Measurements from ENCODE around the gene ABCA7. TPM values are rescaled to one million over a fixed set of nuclear protein-coding genes. Genes with fewer than 3 reads are reported as not detected.

The ABCA7 gene
- total and polyA plus RNA-seq, 4 experiments from 2014 or later = 10.7 to 319 (median 162) TPM

DNA sequence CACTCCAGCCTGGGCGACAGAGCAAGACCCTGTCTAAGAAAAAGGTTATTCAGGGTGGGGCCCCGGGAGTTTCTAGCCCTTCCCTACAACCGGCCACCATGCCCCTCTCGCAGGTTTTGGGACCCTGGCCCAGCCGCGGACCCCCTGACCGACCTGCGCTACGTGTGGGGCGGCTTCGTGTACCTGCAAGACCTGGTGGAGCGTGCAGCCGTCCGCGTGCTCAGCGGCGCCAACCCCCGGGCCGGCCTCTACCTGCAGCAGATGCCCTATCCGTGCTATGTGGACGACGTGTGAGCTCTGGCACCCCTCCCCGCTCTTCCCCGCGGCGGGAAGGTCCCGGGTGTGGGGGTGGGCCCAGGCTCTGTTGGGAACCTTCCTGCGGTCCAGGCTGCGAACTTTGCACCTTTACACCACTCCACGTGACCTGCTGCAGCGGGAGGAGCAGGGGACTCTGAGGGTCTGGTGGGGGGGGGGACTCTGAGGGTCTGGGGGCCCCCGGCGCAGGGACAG lies 6.3 kb downstream of the ABCA7 start:
- DNase-seq = no peak
- Histone ChIP-seq H3K4me1 (ENCODE audit: insufficient read depth, low read length) (peaks cover 9% of the 10 kb centered on the region), H3K9me3 (ENCODE audit: control insufficient read depth in 1 of 2, low read length in 2 of 2) (no peaks in the 10 kb centered on the region), H3K27me3 (ENCODE audit: insufficient read depth, low read length) (no peaks in the 10 kb centered on the region), H3K36me3 (ENCODE audit: insufficient read depth, low read length) (peaks cover 24% of the 10 kb centered on the region), H3K4me3 (ENCODE audit: low read length in 2 of 2) (no peak overlapping the region), H3K27ac (ENCODE audit: low read depth, low read length) (no peak overlapping the region)
- Mint-ChIP-seq H3K4me1 (peaks cover 3 to 21% (median 8%) of the 10 kb centered on the region in 4 donors), H3K36me3 (peaks cover 4 to 14% of the 10 kb centered on the region in 2 donors), H3K27me3 (no peaks in the 10 kb centered on the region), H3K4me3 (peak overlapping the region in 1 of 8 donors; percentile 4), H3K27ac (no peak overlapping the region), H3K9me3 (no peaks in the 10 kb centered on the region)
- ChIA-PET CTCF (ENCODE audit: partially characterized antibody) (no interaction called here), POLR2A (ENCODE audit: partially characterized antibody) (interaction anchor here (0.6 to 57.1 kb wide), 6 partner anchors 9 to 40 kb away, joined by 3 to 3893 read pairs (median 4); partner anchors contain the start of genes ARHGAP45, GPX4 and POLR2E)
- intact Hi-C loops (cut with micrococcal nuclease) = no loop called here

DNA sequence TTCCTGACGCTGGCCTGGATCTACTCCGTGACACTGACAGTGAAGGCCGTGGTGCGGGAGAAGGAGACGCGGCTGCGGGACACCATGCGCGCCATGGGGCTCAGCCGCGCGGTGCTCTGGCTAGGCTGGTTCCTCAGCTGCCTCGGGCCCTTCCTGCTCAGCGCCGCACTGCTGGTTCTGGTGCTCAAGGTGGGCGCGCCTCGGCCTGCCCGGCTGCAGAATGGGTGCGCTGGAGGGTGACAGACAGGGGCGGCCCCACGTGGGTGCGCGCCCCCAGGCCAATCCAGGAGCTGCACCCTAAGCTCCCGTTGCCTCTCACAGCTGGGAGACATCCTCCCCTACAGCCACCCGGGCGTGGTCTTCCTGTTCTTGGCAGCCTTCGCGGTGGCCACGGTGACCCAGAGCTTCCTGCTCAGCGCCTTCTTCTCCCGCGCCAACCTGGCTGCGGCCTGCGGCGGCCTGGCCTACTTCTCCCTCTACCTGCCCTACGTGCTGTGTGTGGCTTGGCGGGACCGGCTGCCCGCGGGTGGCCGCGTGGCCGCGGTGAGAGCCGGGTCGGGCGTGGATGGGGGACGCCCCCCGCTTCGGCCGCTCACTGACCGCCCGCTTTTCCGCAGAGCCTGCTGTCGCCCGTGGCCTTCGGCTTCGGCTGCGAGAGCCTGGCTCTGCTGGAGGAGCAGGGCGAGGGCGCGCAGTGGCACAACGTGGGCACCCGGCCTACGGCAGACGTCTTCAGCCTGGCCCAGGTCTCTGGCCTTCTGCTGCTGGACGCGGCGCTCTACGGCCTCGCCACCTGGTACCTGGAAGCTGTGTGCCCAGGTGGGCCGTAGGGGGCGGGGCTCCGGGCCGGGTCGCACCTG lies 7.2 kb downstream of the ABCA7 start:
- no peak overlapping the region for H3K27ac Mint-ChIP-seq
- intact Hi-C loops (cut with micrococcal nuclease) = no loop called here
- POLR2A ChIA-PET (ENCODE audit: partially characterized antibody) = interaction anchor here (0.8 to 57.1 kb wide), 7 partner anchors 9 to 39 kb away, joined by 3 to 3893 read pairs (median 8); partner anchors contain the start of genes ABCA7, ARHGAP45, GPX4 and POLR2E
- H3K36me3 Mint-ChIP-seq = peaks cover 7 to 15% of the 10 kb centered on the region in 2 donors
- no peaks in the 10 kb centered on the region for H3K9me3 Mint-ChIP-seq
- no peaks in the 10 kb centered on the region for H3K27me3 ChIP-seq (ENCODE audit: insufficient read depth, low read length)
- H3K27ac ChIP-seq (ENCODE audit: low read depth, low read length) = no peak overlapping the region
- peaks cover 5 to 22% (median 6%) of the 10 kb centered on the region in 4 donors for H3K4me1 Mint-ChIP-seq
- peaks cover 24% of the 10 kb centered on the region for H3K36me3 ChIP-seq (ENCODE audit: insufficient read depth, low read length)
- peak in 3 of 5 donors; percentile 29 to 61 (median 60) for DNase-seq
- CTCF ChIA-PET (ENCODE audit: partially characterized antibody) = interaction anchor here (1.2 kb wide), 1 partner anchor 20 kb away, joined by 3 read pairs; the partner anchor contains the start of gene ARHGAP45
- no peak overlapping the region for H3K4me3 ChIP-seq (ENCODE audit: low read length in 2 of 2)
- no peaks in the 10 kb centered on the region for H3K9me3 ChIP-seq (ENCODE audit: control insufficient read depth in 1 of 2, low read length in 2 of 2)
- H3K4me3 Mint-ChIP-seq = no peak overlapping the region
- H3K27me3 Mint-ChIP-seq = no peaks in the 10 kb centered on the region
- peaks cover under 1% of the 10 kb centered on the region for H3K4me1 ChIP-seq (ENCODE audit: insufficient read depth, low read length)

DNA sequence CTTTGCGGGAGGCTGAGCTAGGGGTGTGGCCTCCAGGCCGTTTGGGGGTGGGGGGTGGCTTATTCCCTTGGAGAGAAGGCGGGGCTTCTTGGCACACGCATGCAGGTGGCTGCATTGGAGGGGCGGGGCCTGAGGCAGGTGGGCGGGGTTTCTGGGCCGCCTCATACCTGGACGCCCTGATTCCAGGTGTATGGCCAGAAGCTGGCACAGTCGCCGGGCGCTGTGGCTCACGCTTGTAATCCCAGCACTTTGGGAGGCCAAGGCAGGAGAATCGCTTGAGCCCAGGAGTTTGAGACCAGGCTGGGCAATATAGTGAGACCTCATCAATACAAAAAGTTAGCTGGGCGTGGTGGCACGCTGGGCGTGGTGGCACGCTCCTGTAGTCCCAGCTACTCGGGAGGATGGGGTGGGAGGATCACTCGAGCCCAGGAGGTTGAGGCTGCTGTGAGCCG lies 7.8 kb downstream of the ABCA7 start:
- H3K27ac ChIP-seq (ENCODE audit: low read depth, low read length) = no peak overlapping the region
- Mint-ChIP-seq H3K27me3 (no peaks in the 10 kb centered on the region), H3K27ac (no peak overlapping the region), H3K4me3 (no peak overlapping the region), H3K4me1 (peaks cover 6 to 20% (median 7%) of the 10 kb centered on the region in 4 donors), H3K36me3 (peaks cover 7 to 13% of the 10 kb centered on the region in 2 donors), H3K9me3 (no peaks in the 10 kb centered on the region)
- H3K4me3 ChIP-seq (ENCODE audit: low read length in 2 of 2) = no peak overlapping the region
- ChIA-PET CTCF (ENCODE audit: partially characterized antibody) (interaction anchor here (0.9 to 1.3 kb wide), 3 partner anchors 10 to 20 kb away, joined by 3 to 8 read pairs (median 3); partner anchors contain the start of gene ARHGAP45), POLR2A (ENCODE audit: partially characterized antibody) (interaction anchor here (0.7 to 57.1 kb wide), 8 partner anchors 9 to 205 kb away, joined by 3 to 3893 read pairs (median 6); partner anchors contain the start of genes ABCA7, ARHGAP45, GPX4 and POLR2E)
- peaks cover 18% of the 10 kb centered on the region for H3K36me3 ChIP-seq (ENCODE audit: insufficient read depth, low read length)
- no peaks in the 10 kb centered on the region for H3K4me1 ChIP-seq (ENCODE audit: insufficient read depth, low read length)
- DNase-seq = no peak
- intact Hi-C loops (cut with micrococcal nuclease) = no loop called here
- H3K9me3 ChIP-seq (ENCODE audit: control insufficient read depth in 1 of 2, low read length in 2 of 2) = no peaks in the 10 kb centered on the region
- no peaks in the 10 kb centered on the region for H3K27me3 ChIP-seq (ENCODE audit: insufficient read depth, low read length)

DNA sequence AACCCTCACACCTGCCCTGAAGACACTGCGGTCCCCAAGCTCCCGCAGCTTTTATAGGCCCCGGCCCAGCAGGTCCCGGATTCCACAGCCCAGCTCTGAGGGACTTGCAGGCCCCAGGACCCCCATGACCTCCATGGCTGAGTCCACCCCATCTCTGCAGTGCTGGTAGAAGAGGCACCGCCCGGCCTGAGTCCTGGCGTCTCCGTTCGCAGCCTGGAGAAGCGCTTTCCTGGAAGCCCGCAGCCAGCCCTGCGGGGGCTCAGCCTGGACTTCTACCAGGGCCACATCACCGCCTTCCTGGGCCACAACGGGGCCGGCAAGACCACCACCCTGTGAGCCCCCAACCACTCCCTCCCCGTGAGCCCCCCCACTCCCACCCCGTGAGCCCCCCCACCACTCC lies 9.2 kb downstream of the ABCA7 start:
- Histone ChIP-seq H3K4me3 (ENCODE audit: low read length in 2 of 2) (no peak overlapping the region), H3K36me3 (ENCODE audit: insufficient read depth, low read length) (peaks cover 17% of the 10 kb centered on the region), H3K27me3 (ENCODE audit: insufficient read depth, low read length) (no peaks in the 10 kb centered on the region), H3K27ac (ENCODE audit: low read depth, low read length) (no peak overlapping the region), H3K9me3 (ENCODE audit: control insufficient read depth in 1 of 2, low read length in 2 of 2) (no peaks in the 10 kb centered on the region), H3K4me1 (ENCODE audit: insufficient read depth, low read length) (no peaks in the 10 kb centered on the region)
- peaks cover 7 to 24% of the 10 kb centered on the region in 2 donors for H3K36me3 Mint-ChIP-seq
- CTCF ChIA-PET (ENCODE audit: partially characterized antibody) = interaction anchor here (1.0 to 1.3 kb wide), 2 partner anchors 22 to 145 kb away, joined by 3 to 4 read pairs; no protein-coding TSS in a partner anchor
- no peaks in the 10 kb centered on the region for H3K27me3 Mint-ChIP-seq
- peak overlapping the region in 1 of 7 donors; percentile 73 for H3K27ac Mint-ChIP-seq
- no peak overlapping the region for H3K4me3 Mint-ChIP-seq
- POLR2A ChIA-PET (ENCODE audit: partially characterized antibody) = interaction anchor here (1.0 to 57.1 kb wide), 5 partner anchors 9 to 204 kb away, joined by 3 to 3893 read pairs (median 8); partner anchors contain the start of genes ABCA7, ARHGAP45, GPX4 and POLR2E
- DNase-seq = no peak
- no peaks in the 10 kb centered on the region for H3K9me3 Mint-ChIP-seq
- H3K4me1 Mint-ChIP-seq = peaks cover 7 to 22% (median 10%) of the 10 kb centered on the region in 4 donors
- intact Hi-C loops (cut with micrococcal nuclease) = no loop called here

DNA sequence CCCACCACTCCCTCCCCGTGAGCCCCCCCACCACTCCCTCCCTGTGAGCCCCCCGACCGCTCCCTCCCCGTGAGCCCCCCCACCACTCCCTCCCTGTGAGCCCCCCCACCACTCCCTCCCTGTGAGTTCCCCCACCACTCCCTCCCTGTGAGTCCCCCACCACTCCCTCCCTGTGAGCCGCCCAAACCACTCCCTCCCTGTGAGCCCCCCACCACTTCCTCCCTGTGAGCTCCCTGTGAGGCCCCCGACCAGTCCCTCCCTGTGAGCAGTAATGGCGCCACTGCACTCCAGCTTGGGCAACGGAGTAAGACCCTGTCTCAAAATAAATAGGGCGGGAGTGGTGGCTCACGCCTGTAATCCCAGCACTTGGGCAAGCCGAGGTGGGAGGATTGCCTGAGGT lies 9.9 kb downstream of the ABCA7 start:
- Histone ChIP-seq H3K27me3 (ENCODE audit: insufficient read depth, low read length) (no peaks in the 10 kb centered on the region), H3K9me3 (ENCODE audit: control insufficient read depth in 1 of 2, low read length in 2 of 2) (no peaks in the 10 kb centered on the region), H3K36me3 (ENCODE audit: insufficient read depth, low read length) (peaks cover 16% of the 10 kb centered on the region), H3K27ac (ENCODE audit: low read depth, low read length) (no peak overlapping the region), H3K4me1 (ENCODE audit: insufficient read depth, low read length) (no peaks in the 10 kb centered on the region), H3K4me3 (ENCODE audit: low read length in 2 of 2) (no peak overlapping the region)
- no peak for DNase-seq
- POLR2A ChIA-PET (ENCODE audit: partially characterized antibody) = interaction anchor here (0.9 to 57.1 kb wide), 3 partner anchors 8 to 36 kb away, joined by 3 to 3893 read pairs (median 5); partner anchors contain the start of genes ARHGAP45, GPX4 and POLR2E
- Mint-ChIP-seq H3K9me3 (no peaks in the 10 kb centered on the region), H3K36me3 (peaks cover 7 to 24% of the 10 kb centered on the region in 2 donors), H3K27ac (peak overlapping the region in 1 of 7 donors; percentile 22), H3K4me1 (peaks cover 7 to 22% (median 10%) of the 10 kb centered on the region in 4 donors), H3K4me3 (no peak overlapping the region), H3K27me3 (no peaks in the 10 kb centered on the region)
- CTCF ChIA-PET (ENCODE audit: partially characterized antibody) = interaction anchor here (1.3 to 1.6 kb wide), 2 partner anchors 15 to 26 kb away, joined by 3 to 4 read pairs; no protein-coding TSS in a partner anchor
- intact Hi-C loops (cut with micrococcal nuclease) = no loop called here

GRCh38 chr19:1050989-1051788 lies 11.3 kb downstream of the ABCA7 start:
- CTCF ChIA-PET (ENCODE audit: partially characterized antibody) = interaction anchor here (1.6 to 5.1 kb wide), 2 partner anchors 14 kb away, joined by 4 to 22 read pairs; no protein-coding TSS in a partner anchor
- no peak overlapping the region for H3K4me3 ChIP-seq (ENCODE audit: low read length in 2 of 2)
- Mint-ChIP-seq H3K36me3 (peaks cover 4 to 21% of the 10 kb centered on the region in 2 donors), H3K9me3 (no peaks in the 10 kb centered on the region), H3K4me1 (peaks cover 5 to 18% (median 5%) of the 10 kb centered on the region in 4 donors), H3K4me3 (no peak overlapping the region), H3K27ac (peak overlapping the region in 2 of 7 donors; percentile 62 to 67), H3K27me3 (no peaks in the 10 kb centered on the region)
- no peak overlapping the region for H3K27ac ChIP-seq (ENCODE audit: low read depth, low read length)
- DNase-seq = no peak
- peaks cover 14% of the 10 kb centered on the region for H3K36me3 ChIP-seq (ENCODE audit: insufficient read depth, low read length)
- POLR2A ChIA-PET (ENCODE audit: partially characterized antibody) = interaction anchor here (1.0 to 57.1 kb wide), 4 partner anchors 11 to 35 kb away, joined by 3 to 3893 read pairs (median 8); partner anchors contain the start of genes ABCA7, ARHGAP45, GPX4 and POLR2E
- no peaks in the 10 kb centered on the region for H3K9me3 ChIP-seq (ENCODE audit: control insufficient read depth in 1 of 2, low read length in 2 of 2)
- no peaks in the 10 kb centered on the region for H3K4me1 ChIP-seq (ENCODE audit: insufficient read depth, low read length)
- intact Hi-C loops (cut with micrococcal nuclease) = no loop called here
- H3K27me3 ChIP-seq (ENCODE audit: insufficient read depth, low read length) = no peaks in the 10 kb centered on the region

Measured in CD4-positive, alpha-beta memory T cell (primary cell).